GM18873 (cell line): ENCODE measurements around the gene ABHD17B.

Source experiments
- ATAC-seq: cut with Tn5 transposase; IDR thresholded peaks from one replicate; pipeline ENCODE4 v1.9.1; 2021; ENCODE audit warnings: mild to moderate bottlenecking, moderate library complexity, moderate number of reproducible peaks; ENCODE audit not compliant: unreplicated experiment, low FRiP score

The ABHD17B gene

GRCh38 chr9:71879644-71880174, 31.3 kb downstream of the ABHD17B start:
- no peak for ATAC-seq

DNA sequence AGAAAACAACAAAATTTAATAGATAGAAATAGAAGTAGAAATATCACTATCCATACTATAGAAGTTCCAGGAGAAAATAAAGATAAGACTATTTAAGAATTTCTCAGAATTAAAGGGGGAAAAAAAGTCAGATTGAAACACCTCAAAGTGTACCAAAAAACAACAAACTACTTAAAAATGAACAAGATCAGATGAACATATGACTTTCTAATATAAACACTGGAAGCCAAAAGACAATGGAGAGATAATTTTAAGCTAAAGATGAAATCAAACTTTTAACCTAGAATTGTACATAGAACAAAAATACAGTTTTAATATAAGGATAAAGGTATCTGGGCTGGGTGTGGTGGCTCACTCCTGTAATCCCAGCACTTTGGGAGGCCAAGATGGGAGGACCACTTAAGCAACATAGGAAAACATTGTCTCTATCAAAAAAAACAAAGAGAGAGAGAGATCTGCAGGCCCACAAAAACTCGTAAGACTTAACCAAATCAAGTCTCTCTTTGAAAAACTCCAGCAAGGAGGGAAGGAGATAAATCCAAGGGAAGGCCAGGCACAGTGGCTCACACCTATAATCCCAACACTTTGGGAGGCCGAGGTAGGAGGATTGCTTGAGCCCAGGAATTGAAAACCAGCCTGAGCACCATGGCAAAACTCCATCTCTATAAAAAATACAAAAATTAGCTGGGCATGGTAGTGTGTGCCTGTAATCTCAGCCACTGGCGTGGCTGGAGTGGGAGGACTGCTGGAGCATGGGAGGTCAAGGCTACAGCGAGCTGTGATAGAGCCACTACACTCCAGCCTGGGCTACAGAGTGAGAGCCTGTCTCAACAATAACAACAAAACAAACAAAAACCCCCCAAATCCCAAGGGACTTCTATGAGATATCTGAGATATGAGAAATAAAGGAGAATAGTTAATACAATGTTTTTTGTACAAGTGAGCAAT, 32.4 kb downstream of the ABHD17B start:
- no peak for ATAC-seq

- ATAC-seq, result no peak
Measured at GRCh38 chr9:71876829-71877228, 34.2 kb downstream of the ABHD17B start.

DNA sequence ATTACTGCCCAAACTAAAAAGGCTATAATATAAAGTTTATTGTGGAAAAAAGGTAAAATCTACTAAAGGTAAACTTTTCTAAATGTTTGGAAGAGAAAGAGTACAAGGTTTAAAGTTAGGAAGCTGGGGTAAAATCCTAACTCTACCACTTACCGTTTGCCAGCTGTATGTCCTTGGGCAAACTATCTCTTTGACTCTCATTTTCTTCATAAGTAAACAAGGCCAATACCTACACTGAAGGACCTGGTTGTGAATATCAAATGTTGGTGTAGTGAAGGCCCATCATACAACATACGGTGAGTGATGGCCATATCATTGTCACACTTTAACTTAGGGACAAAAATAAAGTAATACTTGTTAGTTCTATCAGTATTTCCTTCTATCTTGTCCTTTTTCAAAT, 34.9 kb downstream of the ABHD17B start:
- ATAC-seq, result no peak

- no peak for ATAC-seq
Measured at GRCh38 chr9:71875345-71875744, 35.6 kb downstream of the ABHD17B start.

DNA sequence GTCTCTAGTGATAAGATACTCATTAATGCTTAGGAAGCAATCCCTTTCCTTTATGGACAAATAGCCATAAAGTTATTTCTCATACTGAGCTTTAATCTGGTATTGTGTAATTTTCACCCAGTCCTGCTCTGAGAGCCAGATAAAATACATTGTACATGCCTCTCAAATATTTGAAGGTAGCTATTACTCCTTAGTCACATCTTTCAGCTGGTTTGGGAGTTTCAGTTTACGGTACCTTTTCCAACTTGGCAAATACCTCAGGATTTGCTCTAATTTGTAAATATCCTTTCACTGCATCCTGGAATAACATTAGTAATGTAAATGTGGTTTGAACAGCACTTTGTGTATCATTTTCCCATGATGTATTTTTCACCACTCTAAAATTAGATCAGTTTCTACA, 47.4 kb downstream of the ABHD17B start:
- no peak for ATAC-seq

GRCh38 chr9:71861618-71862017, 49.4 kb downstream of the ABHD17B start:
- no peak for ATAC-seq

GRCh38 chr9:71859939-71860338, 51.1 kb downstream of the ABHD17B start:
- ATAC-seq, result no peak

DNA sequence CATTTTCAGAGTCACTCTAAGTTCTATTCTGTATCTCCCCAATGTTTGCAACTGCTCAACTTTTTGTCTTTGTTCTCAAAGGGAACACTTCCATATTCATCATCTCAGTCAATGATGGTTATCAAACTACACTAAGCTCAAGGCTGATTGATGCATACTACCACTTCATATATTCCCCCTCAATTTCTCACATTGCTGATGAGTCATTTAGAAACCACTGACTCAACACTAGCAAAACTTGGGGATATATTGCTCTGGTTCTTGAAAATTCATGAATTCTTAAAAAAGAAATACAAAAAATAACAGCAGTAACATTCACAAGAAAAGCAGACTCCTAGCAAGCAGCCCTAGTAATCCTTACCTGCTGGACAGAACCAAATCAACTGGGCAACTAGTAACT, 52.2 kb downstream of the ABHD17B start:
- peak; percentile 75 for ATAC-seq

DNA sequence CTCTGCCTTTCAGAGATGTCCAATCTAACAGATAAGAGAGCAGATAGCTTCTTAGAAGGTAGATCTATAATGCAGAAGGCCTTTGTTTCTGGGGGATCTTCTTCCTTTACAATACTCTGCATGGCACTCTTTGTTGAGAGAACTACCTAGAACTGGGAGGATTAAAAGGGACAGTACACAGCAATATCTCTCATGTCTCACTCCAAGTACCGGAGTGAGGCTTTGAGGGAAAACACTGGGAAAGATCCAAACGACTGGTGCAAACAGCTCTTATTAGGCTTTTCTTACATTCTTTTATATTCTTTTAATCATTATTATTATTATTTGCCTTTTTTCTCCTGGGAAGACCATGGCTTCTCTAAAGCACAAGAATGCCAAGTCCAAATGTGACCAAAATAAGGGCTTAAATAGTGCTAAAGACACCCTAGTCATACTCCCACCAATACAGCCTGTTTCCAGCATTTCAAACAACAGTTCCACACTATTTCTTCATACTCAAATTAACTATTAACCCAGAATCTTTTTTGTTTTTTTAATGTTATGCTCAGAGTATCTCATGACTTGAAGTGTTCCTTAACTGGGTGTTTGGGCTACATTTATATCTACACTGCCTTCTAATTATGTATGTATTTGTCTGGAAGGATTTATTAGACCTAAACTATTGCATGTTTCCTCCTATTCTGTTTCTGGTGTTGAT, 52.7 kb downstream of the ABHD17B start:
- ATAC-seq, result no peak

DNA sequence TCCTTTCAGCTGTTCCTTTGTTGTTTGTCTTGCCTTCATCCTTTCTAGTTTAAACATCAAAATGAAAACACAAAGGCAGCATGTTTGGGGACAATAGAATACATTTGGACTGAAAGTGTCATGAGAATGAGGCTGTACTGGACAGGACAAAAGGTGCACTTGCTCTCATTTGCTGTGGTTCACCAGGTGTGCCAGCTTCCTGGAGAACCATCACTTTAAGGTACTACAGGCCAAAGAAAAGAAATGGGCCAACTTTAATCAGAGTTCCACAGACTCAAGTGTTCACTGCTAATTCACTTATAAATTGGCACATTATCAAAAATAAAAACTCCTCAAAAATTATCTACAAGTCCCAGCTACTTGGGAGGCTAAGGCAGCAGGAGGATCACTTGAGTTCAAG, 53.8 kb downstream of the ABHD17B start:
- ATAC-seq, result no peak

GRCh38 chr9:71854811-71855210, 56.2 kb downstream of the ABHD17B start:
- ATAC-seq, result no peak

DNA sequence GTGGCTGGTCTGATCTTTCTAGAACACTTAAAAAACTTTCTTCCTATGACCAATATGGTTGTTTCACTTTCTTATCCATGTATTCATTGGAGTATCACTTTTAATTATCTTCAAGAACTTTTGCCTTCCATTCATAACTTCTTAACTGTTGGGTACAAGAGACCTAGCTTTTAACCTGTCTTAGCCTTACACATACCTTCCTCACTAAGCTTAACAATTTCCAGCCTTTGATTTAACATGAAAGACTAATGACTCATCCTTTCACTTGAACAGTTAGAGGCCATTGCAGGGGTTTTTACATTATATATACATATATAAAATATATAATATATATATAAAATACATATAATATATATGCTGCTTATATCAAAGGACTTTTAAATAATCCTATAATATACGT, 57.9 kb downstream of the ABHD17B start:
- ATAC-seq, result no peak

GRCh38 chr9:71850996-71851395, 60.0 kb downstream of the ABHD17B start:
- no peak for ATAC-seq

- ATAC-seq, result no peak
Measured at GRCh38 chr9:71847892-71848291, 63.1 kb downstream of the ABHD17B start.

DNA sequence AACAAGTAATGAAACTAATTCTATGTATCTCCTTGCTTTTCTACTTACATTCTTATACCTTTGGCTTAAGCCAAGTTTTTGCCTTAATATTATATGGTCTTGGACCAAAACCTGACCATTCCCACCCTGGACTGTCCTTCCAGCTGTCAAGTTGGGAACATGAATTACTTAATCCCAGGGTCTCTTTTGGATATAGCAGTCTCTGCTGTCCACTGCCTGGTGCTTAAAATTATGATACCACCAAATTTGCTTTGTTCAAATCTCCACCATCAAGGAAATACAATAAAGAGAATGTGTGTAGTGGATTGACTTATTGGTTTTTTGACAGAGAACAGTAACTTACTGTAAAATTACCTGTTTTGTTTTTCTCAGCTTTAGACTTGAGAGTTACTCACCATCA, 66.2 kb downstream of the ABHD17B start:
- no peak for ATAC-seq

DNA sequence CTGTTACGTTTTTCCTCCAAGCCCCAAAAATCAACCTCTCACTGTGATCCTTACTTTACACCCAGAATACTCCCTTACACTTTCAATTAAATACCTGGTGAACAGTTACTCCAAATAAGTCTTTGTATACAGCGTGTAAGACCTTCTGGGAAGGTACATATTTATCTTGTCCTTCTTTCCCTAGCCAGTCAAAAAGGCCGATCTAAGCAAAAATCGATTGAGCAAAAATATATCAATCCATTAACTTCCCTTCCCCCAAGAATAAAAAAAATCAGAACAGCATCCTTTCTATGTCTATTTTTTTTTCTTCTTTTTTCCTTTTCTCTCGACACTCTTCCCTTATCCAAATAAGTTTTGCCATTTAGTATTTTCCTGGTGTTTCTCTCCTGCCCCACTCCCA, 71.3 kb downstream of the ABHD17B start:
- no peak for ATAC-seq

GRCh38 chr9:71835596-71835995, 75.4 kb downstream of the ABHD17B start:
- ATAC-seq, result no peak

- ATAC-seq, result no peak
Measured at GRCh38 chr9:71830929-71831328, 80.1 kb downstream of the ABHD17B start.

DNA sequence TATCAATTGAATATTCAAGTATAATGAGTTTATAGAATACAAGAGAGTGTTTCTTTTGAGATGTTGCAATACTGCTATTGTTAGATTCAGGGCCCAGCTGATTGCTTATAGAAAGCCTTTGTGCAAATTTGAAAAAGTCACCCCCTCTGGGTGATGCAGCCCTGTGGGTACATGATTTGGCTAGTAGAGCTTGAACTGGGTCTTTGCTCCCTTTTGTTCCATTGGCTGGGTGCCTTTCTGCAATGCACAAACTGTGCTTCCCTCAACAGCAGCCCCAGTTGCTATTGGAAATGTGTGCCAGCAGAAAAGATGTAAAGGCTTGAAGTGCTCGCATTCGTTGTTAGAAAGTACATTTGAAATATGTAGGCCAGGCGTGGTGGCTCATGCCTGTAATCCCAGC, 80.8 kb downstream of the ABHD17B start:
- no peak for ATAC-seq

DNA sequence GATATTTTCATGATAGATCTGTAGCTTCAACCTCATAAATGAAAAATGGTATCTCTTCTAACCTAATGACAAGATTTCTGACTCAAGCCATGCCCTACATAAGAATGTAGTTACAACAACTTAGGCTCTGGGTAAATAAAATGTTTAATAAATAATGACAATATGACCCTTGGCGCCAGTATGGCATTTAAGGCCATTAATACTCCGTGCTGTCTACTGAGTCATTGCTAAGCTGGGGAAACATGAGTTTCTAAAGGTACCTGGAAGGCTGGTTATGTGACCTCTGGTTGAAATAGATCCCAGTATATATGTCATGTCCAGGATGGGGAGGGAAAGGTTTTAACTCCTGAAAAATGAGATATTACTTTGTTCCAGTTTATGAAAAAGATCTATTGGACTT, 84.7 kb downstream of the ABHD17B start:
- no peak for ATAC-seq

- ATAC-seq, result no peak
Measured at GRCh38 chr9:71824257-71824656, 86.7 kb downstream of the ABHD17B start.
